K562 (cell line): ENCODE results near the gene ADGRB3. TPM values are rescaled to one million over a fixed set of nuclear protein-coding genes. Genes with fewer than 3 reads are reported as not detected.

Experiments used
- CEBPB ChIP-seq: fragments of 450-650 bp; IDR thresholded peaks from 2 replicates; pipeline ENCODE4 v1.6.1; 2016; ENCODE audit warnings: missing genetic modification characterization, missing compliant biosample characterization
- CGGBP1 ChIP-seq: fragments of 250-450 bp; sonication (Bioruptor Pico); IDR thresholded peaks from 2 replicates; pipeline ENCODE4 v1.9.0; 2021; ENCODE audit warnings: mild to moderate bottlenecking
- CXXC5 ChIP-seq: fragments of 250-450 bp; sonication (Bioruptor Pico); IDR thresholded peaks from 2 replicates; pipeline ENCODE4 v1.8.0; 2022; ENCODE audit warnings: inconsistent platforms, mild to moderate bottlenecking, moderate library complexity
- DNMT1 ChIP-seq: fragments of 450-650 bp; IDR thresholded peaks from 2 replicates; pipeline ENCODE4 v1.6.1; 2016; ENCODE audit warnings: antibody characterized with exemption, mild to moderate bottlenecking
- E2F6 ChIP-seq, 2 experiments: IDR thresholded peaks; 2 replicates each; pipeline ENCODE4 v1.6.1; 2011; ENCODE audit warnings: borderline replicate concordance in 1 of 2, control low read depth in 1 of 2, low read depth in 1 of 2, low read length in 1 of 2, mild to moderate bottlenecking in 1 of 2, mixed read lengths in 1 of 2, moderate library complexity in 1 of 2; ENCODE audit not compliant: insufficient read depth in 1 of 2, insufficient read length in 1 of 2, poor library complexity in 1 of 2, severe bottlenecking in 1 of 2; ENCODE audit errors: extremely low read depth in 1 of 2
- GTF2F1 ChIP-seq: IDR thresholded peaks from 2 replicates; pipeline ENCODE4 v1.6.1; 2011; ENCODE audit warnings: low read depth, low read length, improper control_type of control experiment
- KLF1 ChIP-seq: fragments of 450-650 bp; IDR thresholded peaks from 2 replicates; pipeline ENCODE4 v1.6.1; 2016; ENCODE audit warnings: missing genetic modification characterization, missing compliant biosample characterization
- NR2C2 ChIP-seq, 2 experiments: fragments of 200-800 bp in 1 of 2; sonication (Bioruptor generic) in 1 of 2; sonication (generic) in 1 of 2; formaldehyde crosslinking in 1 of 2; IDR thresholded peaks; 2 replicates each; pipeline versions ENCODE4 v1.6.1 to v1.8.0; 2016 to 2022; ENCODE audit warnings: mild to moderate bottlenecking in 1 of 2, missing compliant biosample characterization in 1 of 2, missing genetic modification characterization in 1 of 2, missing genetic modification reagents in 1 of 2
- OTX1 ChIP-seq: fragments of 450-650 bp; formaldehyde crosslinking; IDR thresholded peaks from 2 replicates; pipeline ENCODE4 v1.4.0; 2022; ENCODE audit warnings: mild to moderate bottlenecking
- POLR3A ChIP-seq: IDR thresholded peaks from 2 replicates; pipeline ENCODE4 v1.6.1; 2011; ENCODE audit warnings: borderline replicate concordance, mild to moderate bottlenecking, moderate library complexity; ENCODE audit not compliant: insufficient read length, insufficient read depth; ENCODE audit errors: extremely low read depth
- RBFOX2 ChIP-seq: fragments of 200-400 bp; formaldehyde crosslinking; IDR thresholded peaks from 2 replicates; pipeline ENCODE4 v1.6.1; 2017; ENCODE audit warnings: low read depth, mild to moderate bottlenecking, low read length, moderate library complexity
- SMAD3 ChIP-seq: fragments of 450-650 bp; formaldehyde crosslinking; conservative IDR thresholded peaks from 2 replicates; pipeline ENCODE4 v1.4.0; 2020; ENCODE audit warnings: mild to moderate bottlenecking
- SNAPC5 ChIP-seq: fragments of 250-450 bp; sonication (Bioruptor Pico); IDR thresholded peaks from 2 replicates; pipeline ENCODE4 v1.8.0; 2021; ENCODE audit warnings: moderate library complexity, mild to moderate bottlenecking, inconsistent platforms
- SNIP1 ChIP-seq: fragments of 450-650 bp; IDR thresholded peaks from 2 replicates; pipeline ENCODE4 v1.7.1; 2017; ENCODE audit warnings: low read depth, mild to moderate bottlenecking
- SREBF1 ChIP-seq: fragments of 150-350 bp; IDR thresholded peaks from 2 replicates; pipeline ENCODE4 v1.6.1; 2014; ENCODE audit warnings: antibody characterized with exemption, low read depth, low read length, borderline replicate concordance
- SRSF7 ChIP-seq: fragments of 200-400 bp; formaldehyde crosslinking; optimal IDR thresholded peaks from 2 replicates; pipeline ENCODE3; 2017; ENCODE audit warnings: mild to moderate bottlenecking, low read depth, low read length
- TAF7 ChIP-seq: fragments of 450-650 bp; IDR thresholded peaks from 2 replicates; pipeline ENCODE4 v1.6.1; 2016; ENCODE audit warnings: missing genetic modification characterization, missing compliant biosample characterization
- THRA ChIP-seq: fragments of 450-650 bp; IDR thresholded peaks from 2 replicates; pipeline ENCODE4 v1.6.1; 2017; ENCODE audit warnings: mild to moderate bottlenecking, moderate library complexity
- ZBTB43 ChIP-seq: sonication (generic); formaldehyde crosslinking; IDR thresholded peaks from 2 replicates; pipeline ENCODE4 v1.8.0; 2023; ENCODE audit warnings: mild to moderate bottlenecking, missing genetic modification reagents
- ZKSCAN3 ChIP-seq: fragments of 250-450 bp; sonication (Bioruptor Pico); IDR thresholded peaks from 2 replicates; pipeline ENCODE4 v1.4.0; 2020
- ZNF133 ChIP-seq: fragments of 250-450 bp; sonication (Bioruptor Pico); IDR thresholded peaks from 2 replicates; pipeline ENCODE4 v1.4.0; 2020; ENCODE audit warnings: mild to moderate bottlenecking
- ZNF146 ChIP-seq: IDR thresholded peaks from one replicate; pipeline ENCODE4 v1.6.1; 2018; ENCODE audit warnings: missing compliant biosample characterization; ENCODE audit not compliant: unreplicated experiment
- ZNF311 ChIP-seq: fragments of 250-450 bp; sonication (Bioruptor Pico); IDR thresholded peaks from 2 replicates; pipeline ENCODE4 v1.4.0; 2020; ENCODE audit warnings: mild to moderate bottlenecking, moderate library complexity
- polyA plus RNA-seq, 8 experiments: library from polyadenylated mRNA; depleted of rRNA in 4 of 8; stranded (reverse) in 5 of 8; unstranded in 3 of 8; fragments of >200 nt; fragmentation: Nextera tagmentation in 2 of 8; fragmentation: Illumina TruSeq in 1 of 8; extraction: Ambion mirVana in 2 of 8; extraction: Trizol in 1 of 8; gene quantifications; 2 replicates each; pipeline versions ENCODE4 v1.2.1 to v1.2.3, GENCODE V29; 2011 to 2014; ENCODE audit warnings: inconsistent platforms in 1 of 8, missing spikeins in 1 of 8
- total RNA-seq, 7 experiments: library from RNA; depleted of rRNA in 6 of 7; stranded (reverse); fragments of >200 nt in 6 of 7; fragmentation: Illumina TruSeq in 2 of 7; extraction: Trizol in 2 of 7; gene quantifications; 2 replicates each; pipeline versions ENCODE4 v1.2.1 to v1.2.3, GENCODE V29; 2011 to 2021; ENCODE audit warnings: low replicate concordance in 1 of 7

The ADGRB3 gene
- total and polyA plus RNA-seq, 9 of the 15 experiments (the other 6 are each of a cell fraction or from before 2014, with no cell fraction given) = 0.90 to 7.8 (median 2.4) TPM

GRCh38 chr6:68639826-68640490 is 4.9 kb downstream of the ADGRB3 start (continued):
- TF ChIP-seq SREBF1 (no peak), CEBPB (tag) (peak; percentile 51; the same call in 1 of the 2 replicates), POLR3A (no peak), SNIP1 (no peak), DNMT1 (no peak), SRSF7 (no peak), SMAD3 (CRISPR knock-in tag) (no peak), ZNF146 (CRISPR knock-in tag) (no peak), RBFOX2 (no peak), TAF7 (tag) (no peak), OTX1 (CRISPR knock-in tag) (no peak), CGGBP1 (CRISPR knock-in tag) (no peak), ZNF311 (CRISPR knock-in tag) (no peak), ZNF133 (CRISPR knock-in tag) (no peak), NR2C2 (CRISPR knock-in tag; IDR thresholded peaks at IDR 0.05) (no peak), NR2C2 (tag; IDR thresholded peaks at IDR 0.05) (0 out of 2 replicates have a peak, but pooled peaks have one; percentile 25), SNAPC5 (CRISPR knock-in tag) (no peak), CXXC5 (CRISPR knock-in tag) (peak; percentile 45), KLF1 (tag) (no peak), THRA (no peak), ZBTB43 (CRISPR knock-in tag) (no peak), GTF2F1 (no peak), E2F6 (IDR thresholded peaks at IDR 0.05; ENCODE audit: borderline replicate concordance in 1 of 2, extremely low read depth in 1 of 2, insufficient read depth in 1 of 2, insufficient read length in 1 of 2, low read depth in 1 of 2, low read length in 1 of 2, poor library complexity in 1 of 2, severe bottlenecking in 1 of 2) (no peak), ZKSCAN3 (no peak)
